HFF-Myc (cell line): ENCODE data around the gene ANLN.

ENCODE experiments used
- DNase-seq: peaks from one replicate; pipeline ENCODE4 v3.0.0-alpha.2; 2011; ENCODE audit warnings: low read depth; ENCODE audit errors: extremely low read depth
- H3K4me3 ChIP-seq: replicated peaks from 2 replicates; pipeline ENCODE4 v1.5.1; 2011; ENCODE audit warnings: low read depth, mild to moderate bottlenecking, control low read depth, low read length
- CTCF ChIP-seq: IDR thresholded peaks from 2 replicates; pipeline ENCODE4 v1.5.1; 2012; ENCODE audit warnings: mild to moderate bottlenecking, low read depth, low read length, control low read depth; ENCODE audit errors: missing control alignments

Gene ANLN

DNA sequence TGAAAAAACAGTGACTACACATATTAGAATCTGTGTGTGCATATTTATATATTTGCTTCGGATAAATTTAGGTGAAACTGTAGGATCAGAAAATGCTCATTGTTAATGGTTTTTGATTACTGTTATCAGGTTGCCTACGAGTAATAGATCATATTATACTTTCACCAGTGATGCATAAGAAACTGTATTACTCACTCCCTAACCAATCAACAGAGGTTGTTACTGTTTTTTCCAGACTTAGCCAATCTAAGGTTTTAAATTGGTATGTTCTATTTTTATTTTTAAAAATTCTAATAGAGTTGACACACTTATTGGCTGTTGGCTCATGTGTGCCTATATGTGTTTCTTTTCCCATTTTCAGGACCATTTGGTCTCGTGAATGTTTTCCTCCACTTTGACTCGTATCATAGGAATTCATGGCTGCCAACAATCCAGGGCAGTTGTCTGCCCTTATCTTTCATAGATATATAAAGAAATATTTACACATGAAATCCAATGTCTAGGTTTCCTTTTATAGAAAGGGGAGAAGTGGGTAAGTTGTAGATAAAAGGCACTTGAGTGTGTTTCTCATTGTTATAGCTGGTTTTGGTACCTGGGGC lies 59.2 kb downstream of the ANLN start:
- DNase-seq: no peak
- no peak for TF ChIP-seq CTCF
- no peak overlapping the region for H3K4me3 ChIP-seq

DNA sequence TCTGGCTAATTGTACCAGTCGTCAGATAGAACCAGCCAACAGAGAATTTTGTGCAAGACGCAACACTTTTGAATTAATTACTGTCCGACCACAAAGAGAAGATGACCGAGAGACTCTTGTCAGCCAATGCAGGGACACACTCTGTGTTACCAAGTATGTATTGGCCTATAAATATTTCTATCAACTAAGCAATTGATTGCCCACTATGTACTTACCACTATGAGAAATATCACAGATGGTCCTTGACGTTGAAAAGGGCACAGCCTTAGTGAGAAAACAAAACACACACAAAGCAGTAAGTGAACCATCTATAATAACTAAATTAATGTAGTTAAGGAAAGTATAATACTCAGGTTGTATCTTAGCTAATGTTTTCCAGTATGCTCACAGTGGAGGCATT lies 60.0 kb downstream of the ANLN start:
- TF ChIP-seq CTCF: no peak
- no peak for DNase-seq

DNA sequence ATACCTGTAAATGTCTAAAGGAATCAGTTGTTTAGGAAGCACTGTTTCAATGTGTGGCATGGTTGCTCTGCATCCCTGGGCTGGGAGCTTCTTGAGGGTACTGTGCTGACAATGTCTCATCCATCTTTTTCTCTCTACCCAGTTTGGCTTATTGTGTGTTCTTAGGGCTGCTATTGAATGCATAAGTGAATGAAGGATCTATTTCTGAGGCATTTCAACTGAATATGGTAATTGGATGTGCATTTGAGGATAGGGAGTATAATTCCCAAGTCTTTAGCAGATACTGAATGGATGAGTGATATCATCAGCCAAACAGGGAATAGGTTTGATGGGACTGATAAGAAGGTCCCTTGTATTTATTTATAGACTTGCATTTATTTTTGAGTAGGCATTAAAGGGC lies 64.1 kb downstream of the ANLN start:
- no peak for TF ChIP-seq CTCF
- H3K4me3 ChIP-seq: no peak overlapping the region
- no peak for DNase-seq

More for the DNA sequence above, 60.0 kb downstream of the ANLN start:
- no peak overlapping the region for H3K4me3 ChIP-seq

DNA sequence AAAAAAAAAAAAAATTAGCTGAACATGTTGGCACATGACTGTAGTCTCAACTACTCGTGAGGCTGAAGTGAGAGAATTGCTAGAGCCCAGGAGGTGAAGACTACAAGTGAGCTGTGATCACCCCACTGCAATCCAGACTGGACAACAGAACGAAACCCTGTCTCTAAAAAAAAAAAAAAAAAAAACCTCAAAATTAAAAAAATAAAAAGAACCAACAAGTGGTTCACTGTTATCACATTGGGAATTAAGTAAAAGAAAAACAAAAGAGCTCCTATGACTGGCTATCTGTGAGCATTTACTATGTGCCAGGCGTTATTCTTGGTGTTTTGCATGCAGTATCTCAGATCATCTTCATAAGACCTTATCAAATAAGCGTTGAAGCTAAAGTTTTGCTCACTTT lies 66.0 kb downstream of the ANLN start:
- no peak for TF ChIP-seq CTCF
- no peak for DNase-seq

GRCh38 chr7:36456138-36456537 lies 66.5 kb downstream of the ANLN start:
- no peak for DNase-seq
- TF ChIP-seq CTCF: no peak
- no peak overlapping the region for H3K4me3 ChIP-seq

More for the DNA sequence above, 66.0 kb downstream of the ANLN start:
- H3K4me3 ChIP-seq: no peak overlapping the region

DNA sequence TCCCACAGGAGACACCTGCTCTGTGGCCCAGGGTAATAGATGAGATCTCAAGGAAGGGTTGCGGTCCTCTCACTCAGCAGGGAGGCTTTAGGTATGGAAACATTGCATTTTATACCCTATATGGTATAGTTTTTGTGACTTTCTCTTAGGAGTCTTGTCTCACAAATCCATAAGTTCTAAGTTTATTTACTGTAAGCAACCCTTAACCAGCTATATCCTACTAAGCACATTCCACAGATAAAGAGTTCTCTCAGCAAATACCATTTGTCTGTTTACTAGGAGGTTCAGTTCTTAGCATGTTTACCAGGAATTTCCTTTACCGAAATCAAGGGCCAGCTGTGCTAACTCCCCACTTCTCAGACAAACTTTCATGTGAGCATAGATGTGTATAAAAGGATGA lies 66.9 kb downstream of the ANLN start:
- no peak overlapping the region for H3K4me3 ChIP-seq
- no peak for DNase-seq
- TF ChIP-seq CTCF: no peak
